Measurements from ENCODE around the gene C12orf54.
"Not testable (repeated sequence)": the region's sequence is repeated elsewhere in the genome, so short reads cannot be mapped to it uniquely, and the experiment has no call there.

Gene C12orf54

DNA sequence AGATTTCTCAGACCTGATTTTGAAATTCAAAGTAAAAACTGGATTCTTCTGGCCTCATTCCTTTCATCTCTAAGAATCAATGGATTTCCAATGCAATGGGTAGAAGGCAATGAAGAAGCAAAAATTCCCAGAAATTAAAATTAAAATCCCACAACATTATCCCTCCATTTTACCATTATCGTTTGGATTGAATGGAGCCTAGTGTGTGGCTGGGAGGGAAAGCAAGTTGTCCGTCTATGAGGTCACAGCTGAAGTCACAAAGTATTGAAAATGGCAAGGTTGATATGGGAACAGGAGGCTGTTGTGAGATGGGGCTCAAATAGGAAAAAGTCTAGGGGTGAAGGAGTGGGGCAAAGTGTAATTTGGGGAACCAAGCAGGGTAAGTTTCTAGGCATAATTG, at the start of gene C12orf54:
Gene C12orf54, plus strand, starts transcription at position 301 of the 400 bp plus-strand sequence. CDS start 799 bp downstream, outside the sequence.
- DNase-seq, result no peak

DNA sequence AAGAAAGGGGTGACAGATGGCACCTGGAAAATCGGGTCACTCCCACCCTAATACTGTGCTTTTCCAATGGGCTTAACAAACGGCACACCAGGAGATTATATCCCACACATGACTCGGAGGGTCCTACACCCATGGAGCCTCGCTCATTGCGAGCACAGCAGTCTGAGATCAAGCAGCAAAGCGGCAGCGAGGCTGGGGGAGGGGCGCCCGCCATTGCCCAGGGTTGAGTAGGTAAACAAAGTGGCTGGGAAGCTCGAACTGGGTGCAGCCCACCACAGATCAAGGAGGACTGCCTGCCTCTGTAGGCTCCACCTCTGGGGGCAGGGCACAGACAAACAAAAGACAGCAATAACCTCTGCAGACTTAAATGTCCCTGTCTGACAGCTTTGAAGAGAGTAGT, 48.3 kb upstream of the C12orf54 start:
- not testable (repeated sequence) for DNase-seq

DNA sequence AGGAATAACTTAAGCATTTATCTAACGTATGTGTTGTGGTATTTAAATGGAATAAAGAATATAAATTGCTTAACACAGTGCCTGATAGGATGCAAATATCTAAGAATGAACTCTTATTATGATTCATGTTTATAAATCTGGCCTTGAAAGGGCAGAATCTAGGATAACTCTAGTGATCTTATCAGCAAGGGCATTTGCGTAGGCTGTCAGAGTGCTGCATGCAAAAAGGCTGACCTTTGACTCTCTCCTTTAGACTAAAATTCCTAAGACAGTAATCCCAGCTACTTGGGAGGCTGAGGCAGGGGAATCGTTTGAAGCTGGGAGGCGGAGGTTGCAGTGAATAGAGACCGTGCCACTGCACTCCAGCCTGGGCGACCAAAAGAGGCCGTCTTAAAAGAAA, 41.2 kb upstream of the C12orf54 start:
- DNase-seq, result no peak

DNA sequence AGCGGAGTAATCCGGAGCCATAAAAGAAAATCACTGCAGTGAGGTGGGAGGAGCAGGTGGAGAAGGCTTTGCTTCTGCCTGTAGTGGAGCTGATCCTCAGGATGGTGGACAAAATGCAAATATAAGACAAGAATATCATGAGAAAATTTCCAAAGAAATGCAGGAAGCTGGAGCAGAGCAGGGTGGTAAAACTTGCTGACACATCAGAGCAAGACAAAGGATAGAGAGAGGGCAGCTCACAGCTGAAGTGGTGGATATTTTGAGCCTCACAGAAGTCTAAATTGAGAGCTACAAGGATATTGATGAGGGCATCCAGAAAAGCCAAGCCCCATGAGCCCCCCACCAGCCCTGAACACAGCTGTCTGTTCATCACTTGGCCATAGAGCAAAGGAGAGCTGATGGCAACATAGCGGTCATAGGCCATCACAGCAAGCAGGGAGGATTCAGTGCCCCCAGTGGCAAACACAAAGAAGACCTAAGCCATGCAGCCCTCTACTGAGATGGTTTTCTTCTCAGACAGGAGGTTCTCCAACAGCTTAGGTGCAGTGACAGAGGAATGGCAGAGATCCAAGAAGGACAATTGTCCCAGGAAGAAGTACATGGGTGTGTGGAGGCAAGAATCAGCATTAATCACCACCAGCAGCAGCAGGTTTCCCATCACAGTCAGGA, 40.0 kb upstream of the C12orf54 start:
- no peak for DNase-seq

DNA sequence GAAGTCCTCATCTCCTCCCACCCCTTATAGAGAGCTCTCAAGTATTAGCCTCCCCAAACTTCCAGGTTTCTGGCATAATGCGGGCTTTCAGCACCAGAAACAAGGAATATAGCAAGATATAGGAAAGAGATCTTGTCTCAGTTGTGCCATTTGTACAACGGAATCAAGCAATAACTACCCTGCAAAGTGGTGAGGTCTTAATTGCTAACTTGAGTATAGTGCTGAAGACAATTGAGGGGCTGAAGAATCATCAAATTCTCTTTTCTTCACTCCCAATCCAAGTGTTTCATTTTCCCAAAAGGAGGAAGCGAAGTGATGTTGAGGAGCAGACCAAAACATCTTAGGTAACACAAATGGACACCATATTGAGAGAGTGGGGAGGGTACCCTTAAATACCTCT, 36.8 kb upstream of the C12orf54 start:
- no peak for DNase-seq

- no peak for DNase-seq
Observed at GRCh38 chr12:48446161-48446776, 36.0 kb upstream of the C12orf54 start.

- DNase-seq, result no peak
Observed at GRCh38 chr12:48447755-48448154, 34.5 kb upstream of the C12orf54 start.

DNA sequence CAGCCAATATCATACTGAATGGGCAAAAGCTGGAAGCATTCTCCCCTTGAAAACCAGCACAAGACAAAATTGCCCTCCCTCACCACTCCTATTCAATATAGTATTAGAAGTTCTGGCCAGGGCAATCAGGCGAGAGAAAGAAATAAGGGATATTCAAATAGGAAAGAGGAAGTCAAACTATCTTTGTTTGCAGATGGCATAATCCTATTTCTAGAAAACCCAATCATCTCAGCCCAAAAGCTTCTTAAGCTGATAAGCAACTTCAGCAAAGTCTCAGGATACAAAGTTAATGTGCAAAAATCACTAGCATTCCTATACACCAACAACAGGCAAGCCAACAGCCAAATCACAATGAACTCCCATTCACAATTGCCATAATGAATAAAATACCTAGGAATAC, 30.9 kb upstream of the C12orf54 start:
- no peak for DNase-seq

GRCh38 chr12:48452961-48453360, 29.3 kb upstream of the C12orf54 start:
- DNase-seq, result not testable (repeated sequence)

GRCh38 chr12:48454667-48455066, 27.6 kb upstream of the C12orf54 start:
- DNase-seq, result no peak

- no peak for DNase-seq
Observed at GRCh38 chr12:48455116-48455515, 27.2 kb upstream of the C12orf54 start.

- no peak for DNase-seq
Observed at GRCh38 chr12:48459259-48459658, 23.0 kb upstream of the C12orf54 start.

DNA sequence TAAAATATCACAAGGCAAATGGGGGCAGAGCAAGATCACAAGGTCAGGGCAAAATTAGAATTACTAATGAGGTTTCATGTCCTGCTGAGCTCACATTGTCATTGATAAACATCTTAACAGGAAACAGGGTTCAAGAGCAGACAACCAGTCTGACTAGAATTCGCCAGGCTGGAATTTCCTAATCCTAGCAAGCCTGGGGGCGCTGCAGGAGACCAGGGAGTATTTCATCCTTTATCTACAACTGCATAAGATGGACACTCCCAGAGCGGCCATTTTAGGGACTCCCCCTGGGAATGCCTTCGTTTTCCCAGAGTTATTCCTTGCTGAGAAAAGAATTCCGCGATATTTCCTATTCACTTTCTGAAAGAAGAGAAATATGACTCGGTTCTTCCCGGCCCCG, 13.3 kb upstream of the C12orf54 start:
- not testable (repeated sequence) for DNase-seq

- DNase-seq, result no peak
Observed at GRCh38 chr12:48472259-48472658, 10.0 kb upstream of the C12orf54 start, which contains the start of gene ANP32D. Gene ANP32D (plus strand): TSS chr12:48472559. CDS start chr12:48472665, 106 bp downstream.

GRCh38 chr12:48473061-48473460, 9.2 kb upstream of the C12orf54 start:
- DNase-seq, result no peak

GRCh38 chr12:48474497-48474896, 7.8 kb upstream of the C12orf54 start:
- not testable (repeated sequence) for DNase-seq

- DNase-seq, result no peak
Observed at GRCh38 chr12:48482930-48483329, 632 bp downstream of the C12orf54 start.

DNA sequence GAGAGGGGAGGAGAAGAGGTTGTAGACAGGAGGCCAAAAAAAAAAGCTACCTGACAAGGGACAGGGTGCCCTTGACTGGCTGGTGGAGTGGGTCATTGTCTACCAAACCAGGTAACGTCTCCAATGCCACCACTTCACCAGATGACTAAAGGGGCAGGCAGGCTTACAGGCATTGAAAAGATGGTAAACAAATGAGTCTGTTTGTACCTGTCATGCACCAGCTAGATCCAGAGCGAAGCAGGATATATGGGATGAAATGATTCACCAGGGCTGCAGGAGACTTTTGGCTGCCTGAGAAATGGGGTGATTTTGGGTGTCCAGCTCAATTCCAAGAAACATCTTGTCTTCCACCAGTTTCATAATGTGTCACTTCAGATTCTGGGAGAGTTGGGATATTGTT, 4.0 kb downstream of the C12orf54 start:
- DNase-seq, result no peak

- no peak for DNase-seq
Observed at GRCh38 chr12:48486679-48487078, 4.4 kb downstream of the C12orf54 start.

GRCh38 chr12:48489012-48489411, 6.7 kb downstream of the C12orf54 start:
- DNase-seq, result no peak

DNA sequence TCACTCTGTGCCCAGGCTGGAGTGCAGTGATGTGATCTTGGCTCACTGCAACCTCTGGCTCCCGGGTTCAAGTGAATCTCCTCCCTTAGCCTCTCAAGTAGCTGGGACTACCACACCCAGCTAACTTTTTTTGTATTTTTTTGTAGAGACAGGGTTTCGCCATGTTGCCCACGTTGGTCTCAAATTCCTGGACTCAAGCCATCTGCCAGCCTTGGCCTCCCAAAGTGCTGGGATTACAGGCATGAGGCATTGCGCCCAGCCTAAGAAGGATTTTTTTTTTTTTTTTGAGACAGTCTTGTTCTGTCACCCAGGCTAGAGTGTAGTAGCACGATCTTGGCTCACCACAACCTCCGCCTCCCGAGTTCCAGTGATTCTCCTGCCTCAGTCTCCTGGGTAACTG, 7.2 kb downstream of the C12orf54 start:
- DNase-seq, result not testable (repeated sequence)

- not testable (repeated sequence) for DNase-seq
Observed at GRCh38 chr12:48500281-48500680, 18.0 kb downstream of the C12orf54 start.

GRCh38 chr12:48506836-48507235, 24.5 kb downstream of the C12orf54 start:
- not testable (repeated sequence) for DNase-seq

GRCh38 chr12:48508987-48509386, 26.7 kb downstream of the C12orf54 start:
- DNase-seq, result no peak

DNA sequence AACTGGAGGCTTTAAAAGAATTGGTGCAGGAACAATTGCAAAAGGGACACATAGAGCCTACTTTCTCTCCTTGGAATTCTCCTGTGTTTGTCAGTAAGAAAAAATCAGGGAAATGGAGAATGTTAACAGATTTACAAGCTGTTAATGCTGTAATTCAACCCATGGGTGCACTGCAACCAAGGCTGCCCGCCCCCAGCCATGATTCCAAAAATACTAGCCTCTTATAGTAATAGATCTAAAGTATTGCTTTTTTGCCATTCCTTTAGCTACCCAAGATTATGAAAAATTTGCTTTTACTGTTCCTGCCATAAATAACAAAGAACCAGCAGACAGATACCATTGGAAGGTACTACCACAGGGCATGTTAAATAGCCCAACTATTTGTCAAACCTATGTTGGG, 27.8 kb downstream of the C12orf54 start:
- no peak for DNase-seq

All from CD4-positive, alpha-beta T cell treated with Interferon gamma for 1 hour (primary cell).